Parathyroid adenoma (tissue), 2 donors: ENCODE data around the gene PLEKHG7.

Experiments used
- H2AFZ ChIP-seq: fragments of 300-600 bp; sonication (generic); one replicate; pipeline ENCODE4 v1.7.0; 2017; ENCODE audit warnings: antibody characterized with exemption, mild to moderate bottlenecking
- H3K27ac ChIP-seq: fragments of 300-600 bp; sonication (generic); one replicate; pipeline ENCODE4 v1.7.0; 2017
- H3K27me3 ChIP-seq: fragments of 300-600 bp; sonication (generic); one replicate; pipeline ENCODE4 v1.7.0; 2017; ENCODE audit warnings: low read length; ENCODE audit not compliant: control insufficient read depth, insufficient read depth
- H3K36me3 ChIP-seq: fragments of 300-600 bp; sonication (generic); one replicate; pipeline ENCODE4 v1.7.0; 2017; ENCODE audit warnings: low read length; ENCODE audit not compliant: control insufficient read depth, insufficient read depth
- H3K4me1 ChIP-seq: fragments of 300-600 bp; sonication (generic); one replicate; pipeline ENCODE4 v1.7.0; 2017; ENCODE audit warnings: control low read depth
- H3K4me2 ChIP-seq: fragments of 300-600 bp; sonication (generic); one replicate; pipeline ENCODE4 v1.7.0; 2017; ENCODE audit warnings: low read length
- H3K4me3 ChIP-seq: fragments of 300-600 bp; sonication (generic); one replicate; pipeline ENCODE4 v1.7.0; 2017; ENCODE audit warnings: low read depth, low read length
- H3K79me2 ChIP-seq: fragments of 300-600 bp; sonication (generic); one replicate; pipeline ENCODE4 v1.7.0; 2017; ENCODE audit warnings: control low read depth
- H3K9ac ChIP-seq: fragments of 300-600 bp; sonication (generic); one replicate; pipeline ENCODE4 v1.7.0; 2017; ENCODE audit warnings: mild to moderate bottlenecking
- H3K9me3 ChIP-seq: fragments of 300-600 bp; sonication (generic); one replicate; pipeline ENCODE4 v1.7.0; 2017; ENCODE audit warnings: low read length; ENCODE audit not compliant: control insufficient read depth
- CTCF ChIP-seq: fragments of 300-600 bp; sonication (generic); IDR thresholded peaks from one replicate; pipeline ENCODE4 v1.7.0; 2017; ENCODE audit warnings: antibody characterized with exemption, mild to moderate bottlenecking
- donor health status: primary hyperparathyroidism.

The PLEKHG7 gene

GRCh38 chr12:92673756-92674155, 29.0 kb upstream of the PLEKHG7 start:
- Histone ChIP-seq H3K79me2 (no peaks in the 10 kb centered on the region), H3K36me3 (no peaks in the 10 kb centered on the region), H3K9ac (no peak overlapping the region), H3K27ac (no peak overlapping the region), H3K4me1 (no peaks in the 10 kb centered on the region), H3K9me3 (no peaks in the 10 kb centered on the region), H3K27me3 (no peaks in the 10 kb centered on the region), H2AFZ (no peak overlapping the region), H3K4me3 (no peak overlapping the region), H3K4me2 (no peak overlapping the region)
- TF ChIP-seq CTCF, result no peak

DNA sequence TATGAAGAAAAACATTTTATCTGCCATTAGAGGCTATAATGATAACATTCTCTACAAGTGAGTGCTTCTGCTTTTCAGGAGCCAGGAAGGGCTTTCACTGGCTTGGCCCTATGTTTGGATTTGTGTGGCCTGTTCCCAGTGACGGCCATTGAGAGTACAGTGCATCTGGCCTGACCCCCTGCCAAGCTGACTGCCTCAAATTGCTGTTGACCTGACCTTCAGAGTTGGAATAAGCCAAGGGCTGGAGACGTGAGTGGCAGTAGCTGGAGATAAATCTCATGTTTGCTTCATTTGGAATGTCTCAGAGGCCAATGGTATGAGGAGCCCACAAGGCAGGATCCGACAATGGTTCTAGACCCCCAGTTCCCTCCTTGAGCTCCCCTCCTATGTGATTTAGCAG, 28.3 kb upstream of the PLEKHG7 start:
- no peaks in the 10 kb centered on the region for H3K36me3 ChIP-seq
- H3K4me1 ChIP-seq, result no peaks in the 10 kb centered on the region
- H2AFZ ChIP-seq, result no peak overlapping the region
- no peak overlapping the region for H3K9ac ChIP-seq
- no peak overlapping the region for H3K27ac ChIP-seq
- no peak for TF ChIP-seq CTCF
- H3K4me3 ChIP-seq, result no peak overlapping the region
- H3K9me3 ChIP-seq, result no peaks in the 10 kb centered on the region
- H3K79me2 ChIP-seq, result no peaks in the 10 kb centered on the region
- no peak overlapping the region for H3K4me2 ChIP-seq
- no peaks in the 10 kb centered on the region for H3K27me3 ChIP-seq

GRCh38 chr12:92675092-92675865, 27.5 kb upstream of the PLEKHG7 start:
- H3K4me1 ChIP-seq, result no peaks in the 10 kb centered on the region
- no peak overlapping the region for H2AFZ ChIP-seq
- H3K27me3 ChIP-seq, result no peaks in the 10 kb centered on the region
- H3K9ac ChIP-seq, result no peak overlapping the region
- no peak for TF ChIP-seq CTCF
- H3K9me3 ChIP-seq, result no peaks in the 10 kb centered on the region
- no peak overlapping the region for H3K4me3 ChIP-seq
- H3K4me2 ChIP-seq, result no peak overlapping the region
- H3K79me2 ChIP-seq, result no peaks in the 10 kb centered on the region
- H3K36me3 ChIP-seq, result no peaks in the 10 kb centered on the region
- no peak overlapping the region for H3K27ac ChIP-seq

DNA sequence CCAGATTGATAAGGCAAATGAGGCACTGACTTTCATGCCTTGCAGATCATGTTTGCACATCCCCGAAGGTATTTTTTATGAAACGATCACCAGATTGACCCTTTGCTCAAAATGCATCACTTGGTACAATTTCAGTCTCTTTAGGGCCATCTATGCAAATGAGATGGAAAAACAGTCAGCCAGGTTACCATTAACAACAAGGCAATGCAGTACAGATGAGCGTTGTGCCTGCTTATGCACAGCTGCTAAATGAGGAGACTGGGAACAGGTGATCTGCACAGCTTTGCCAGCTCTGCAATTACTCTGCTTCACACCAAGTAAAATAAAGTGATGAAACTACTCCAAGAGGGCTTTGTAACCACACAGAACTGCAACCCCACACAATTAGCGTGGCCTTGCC, 26.1 kb upstream of the PLEKHG7 start:
- H3K27me3 ChIP-seq, result no peaks in the 10 kb centered on the region
- no peaks in the 10 kb centered on the region for H3K9me3 ChIP-seq
- no peaks in the 10 kb centered on the region for H3K36me3 ChIP-seq
- no peak overlapping the region for H3K9ac ChIP-seq
- no peaks in the 10 kb centered on the region for H3K79me2 ChIP-seq
- H2AFZ ChIP-seq, result no peak overlapping the region
- no peak overlapping the region for H3K27ac ChIP-seq
- no peak overlapping the region for H3K4me3 ChIP-seq
- no peak for TF ChIP-seq CTCF
- H3K4me2 ChIP-seq, result no peak overlapping the region
- H3K4me1 ChIP-seq, result no peaks in the 10 kb centered on the region

DNA sequence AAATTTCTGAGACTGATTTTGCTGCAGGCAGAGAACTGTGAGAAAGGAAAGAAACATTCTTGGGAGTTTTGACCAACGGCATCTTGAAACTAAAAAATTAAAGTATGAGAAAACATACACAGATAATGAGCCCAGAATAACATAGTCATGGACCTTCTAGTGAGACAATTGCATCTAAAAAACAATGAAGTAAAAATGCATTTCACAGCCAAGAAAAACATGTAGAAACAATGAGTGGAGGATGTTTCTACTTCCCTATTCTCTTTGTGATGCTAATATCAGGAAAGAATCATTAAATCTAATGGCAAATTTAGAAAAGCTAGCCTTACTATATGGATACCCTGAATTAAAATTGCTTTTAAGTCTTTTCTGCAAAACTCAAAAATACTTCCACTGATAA, 12.2 kb upstream of the PLEKHG7 start:
- no peaks in the 10 kb centered on the region for H3K36me3 ChIP-seq
- H3K9ac ChIP-seq, result no peak overlapping the region
- H3K79me2 ChIP-seq, result no peaks in the 10 kb centered on the region
- H3K4me2 ChIP-seq, result no peak overlapping the region
- H3K9me3 ChIP-seq, result no peaks in the 10 kb centered on the region
- H3K4me3 ChIP-seq, result no peak overlapping the region
- H3K4me1 ChIP-seq, result no peaks in the 10 kb centered on the region
- H3K27me3 ChIP-seq, result no peaks in the 10 kb centered on the region
- H3K27ac ChIP-seq, result no peak overlapping the region
- H2AFZ ChIP-seq, result no peak overlapping the region
- TF ChIP-seq CTCF, result no peak
